ENCODE measurements around the gene PRKAG1.

The PRKAG1 gene

DNA sequence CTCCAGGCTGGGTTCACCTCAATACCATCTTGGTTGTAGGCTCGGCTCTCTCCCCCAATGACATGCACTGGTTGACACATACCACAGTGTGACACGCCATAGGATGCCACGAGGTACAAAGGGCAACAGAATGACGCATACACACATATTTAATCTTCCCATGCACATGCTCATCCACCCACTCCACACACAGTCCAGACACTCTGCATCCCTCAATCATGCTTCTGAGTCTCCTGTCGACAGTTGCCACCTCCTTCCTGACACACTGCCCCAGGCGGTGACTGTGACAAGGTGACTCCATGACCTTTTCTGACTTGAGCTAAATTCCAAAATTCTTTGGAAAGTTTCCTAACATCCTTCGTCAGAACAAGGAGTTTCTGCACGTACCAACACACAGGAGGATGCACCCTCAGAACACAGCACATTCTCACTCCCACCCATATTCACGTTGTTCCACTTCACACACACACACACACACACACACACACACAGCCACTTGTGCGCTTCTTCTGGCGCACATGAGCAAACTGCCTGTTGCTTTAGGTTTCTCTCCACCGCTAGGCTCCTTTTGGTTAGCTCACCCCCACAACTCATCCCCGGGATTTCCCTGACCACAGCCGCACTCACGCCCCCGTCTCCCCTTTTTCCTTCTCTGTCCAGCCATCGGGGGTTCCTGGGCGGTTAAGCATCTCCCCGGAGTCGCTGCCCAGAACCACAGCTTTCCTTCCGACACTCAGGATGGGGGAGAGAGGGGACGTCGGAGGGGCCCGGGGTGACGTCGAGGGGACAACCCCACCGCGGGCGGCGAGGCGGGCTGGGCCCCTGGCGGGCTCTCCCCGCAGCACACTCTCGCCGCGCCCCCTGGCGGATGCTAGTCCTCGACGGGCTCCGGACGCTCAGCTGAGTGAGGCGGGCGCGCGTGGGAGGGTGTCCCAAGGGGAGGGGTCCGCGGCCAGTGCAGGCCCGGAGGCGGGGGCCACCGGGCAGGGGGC is 41.0 kb downstream of the PRKAG1 start (continued):
- TF ChIP-seq, protein P1, sequence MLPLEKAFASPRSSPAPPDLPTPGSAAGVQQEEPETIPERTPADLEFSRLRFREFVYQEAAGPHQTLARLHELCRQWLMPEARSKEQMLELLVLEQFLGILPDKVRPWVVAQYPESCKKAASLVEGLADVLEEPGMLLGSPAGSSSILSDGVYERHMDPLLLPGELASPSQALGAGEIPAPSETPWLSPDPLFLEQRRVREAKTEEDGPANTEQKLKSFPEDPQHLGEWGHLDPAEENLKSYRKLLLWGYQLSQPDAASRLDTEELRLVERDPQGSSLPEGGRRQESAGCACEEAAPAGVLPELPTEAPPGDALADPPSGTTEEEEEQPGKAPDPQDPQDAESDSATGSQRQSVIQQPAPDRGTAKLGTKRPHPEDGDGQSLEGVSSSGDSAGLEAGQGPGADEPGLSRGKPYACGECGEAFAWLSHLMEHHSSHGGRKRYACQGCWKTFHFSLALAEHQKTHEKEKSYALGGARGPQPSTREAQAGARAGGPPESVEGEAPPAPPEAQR (tag by site-specific recombination; IDR thresholded peaks at IDR 0.05), result no peak
- no peak for TF ChIP-seq ZNF830 (tag by site-specific recombination; IDR thresholded peaks at IDR 0.05; ENCODE audit: low read depth)
- TF ChIP-seq KLF16 (tag by site-specific recombination; IDR thresholded peaks at IDR 0.05), result no peak
- no peak for TF ChIP-seq OVOL3 (tag by site-specific recombination; IDR thresholded peaks at IDR 0.05)
- TF ChIP-seq MYNN (tag by site-specific recombination; IDR thresholded peaks at IDR 0.05; ENCODE audit: borderline replicate concordance), result no peak
- TF ChIP-seq, protein P2, sequence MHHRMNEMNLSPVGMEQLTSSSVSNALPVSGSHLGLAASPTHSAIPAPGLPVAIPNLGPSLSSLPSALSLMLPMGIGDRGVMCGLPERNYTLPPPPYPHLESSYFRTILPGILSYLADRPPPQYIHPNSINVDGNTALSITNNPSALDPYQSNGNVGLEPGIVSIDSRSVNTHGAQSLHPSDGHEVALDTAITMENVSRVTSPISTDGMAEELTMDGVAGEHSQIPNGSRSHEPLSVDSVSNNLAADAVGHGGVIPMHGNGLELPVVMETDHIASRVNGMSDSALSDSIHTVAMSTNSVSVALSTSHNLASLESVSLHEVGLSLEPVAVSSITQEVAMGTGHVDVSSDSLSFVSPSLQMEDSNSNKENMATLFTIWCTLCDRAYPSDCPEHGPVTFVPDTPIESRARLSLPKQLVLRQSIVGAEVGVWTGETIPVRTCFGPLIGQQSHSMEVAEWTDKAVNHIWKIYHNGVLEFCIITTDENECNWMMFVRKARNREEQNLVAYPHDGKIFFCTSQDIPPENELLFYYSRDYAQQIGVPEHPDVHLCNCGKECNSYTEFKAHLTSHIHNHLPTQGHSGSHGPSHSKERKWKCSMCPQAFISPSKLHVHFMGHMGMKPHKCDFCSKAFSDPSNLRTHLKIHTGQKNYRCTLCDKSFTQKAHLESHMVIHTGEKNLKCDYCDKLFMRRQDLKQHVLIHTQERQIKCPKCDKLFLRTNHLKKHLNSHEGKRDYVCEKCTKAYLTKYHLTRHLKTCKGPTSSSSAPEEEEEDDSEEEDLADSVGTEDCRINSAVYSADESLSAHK (tag by site-specific recombination; IDR thresholded peaks at IDR 0.05), result no peak
- no peak for TF ChIP-seq ZNF701 (tag by site-specific recombination; IDR thresholded peaks at IDR 0.05)
- no peak for TF ChIP-seq ZNF544 (tag by site-specific recombination; IDR thresholded peaks at IDR 0.05)
- no peak for TF ChIP-seq KLF7 (tag by site-specific recombination; IDR thresholded peaks at IDR 0.05; ENCODE audit: borderline replicate concordance)
- TF ChIP-seq, protein P3, sequence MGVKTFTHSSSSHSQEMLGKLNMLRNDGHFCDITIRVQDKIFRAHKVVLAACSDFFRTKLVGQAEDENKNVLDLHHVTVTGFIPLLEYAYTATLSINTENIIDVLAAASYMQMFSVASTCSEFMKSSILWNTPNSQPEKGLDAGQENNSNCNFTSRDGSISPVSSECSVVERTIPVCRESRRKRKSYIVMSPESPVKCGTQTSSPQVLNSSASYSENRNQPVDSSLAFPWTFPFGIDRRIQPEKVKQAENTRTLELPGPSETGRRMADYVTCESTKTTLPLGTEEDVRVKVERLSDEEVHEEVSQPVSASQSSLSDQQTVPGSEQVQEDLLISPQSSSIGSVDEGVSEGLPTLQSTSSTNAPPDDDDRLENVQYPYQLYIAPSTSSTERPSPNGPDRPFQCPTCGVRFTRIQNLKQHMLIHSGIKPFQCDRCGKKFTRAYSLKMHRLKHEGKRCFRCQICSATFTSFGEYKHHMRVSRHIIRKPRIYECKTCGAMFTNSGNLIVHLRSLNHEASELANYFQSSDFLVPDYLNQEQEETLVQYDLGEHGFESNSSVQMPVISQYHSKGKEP (tag by site-specific recombination; IDR thresholded peaks at IDR 0.05), result no peak
- no peak for TF ChIP-seq ZNF10 (tag by site-specific recombination; IDR thresholded peaks at IDR 0.05)
- peak; percentile 90 for TF ChIP-seq ZNF2 (tag by site-specific recombination; IDR thresholded peaks at IDR 0.05)
- TF ChIP-seq IKZF3 (tag by site-specific recombination; IDR thresholded peaks at IDR 0.05), result no peak
- TF ChIP-seq, protein P4, sequence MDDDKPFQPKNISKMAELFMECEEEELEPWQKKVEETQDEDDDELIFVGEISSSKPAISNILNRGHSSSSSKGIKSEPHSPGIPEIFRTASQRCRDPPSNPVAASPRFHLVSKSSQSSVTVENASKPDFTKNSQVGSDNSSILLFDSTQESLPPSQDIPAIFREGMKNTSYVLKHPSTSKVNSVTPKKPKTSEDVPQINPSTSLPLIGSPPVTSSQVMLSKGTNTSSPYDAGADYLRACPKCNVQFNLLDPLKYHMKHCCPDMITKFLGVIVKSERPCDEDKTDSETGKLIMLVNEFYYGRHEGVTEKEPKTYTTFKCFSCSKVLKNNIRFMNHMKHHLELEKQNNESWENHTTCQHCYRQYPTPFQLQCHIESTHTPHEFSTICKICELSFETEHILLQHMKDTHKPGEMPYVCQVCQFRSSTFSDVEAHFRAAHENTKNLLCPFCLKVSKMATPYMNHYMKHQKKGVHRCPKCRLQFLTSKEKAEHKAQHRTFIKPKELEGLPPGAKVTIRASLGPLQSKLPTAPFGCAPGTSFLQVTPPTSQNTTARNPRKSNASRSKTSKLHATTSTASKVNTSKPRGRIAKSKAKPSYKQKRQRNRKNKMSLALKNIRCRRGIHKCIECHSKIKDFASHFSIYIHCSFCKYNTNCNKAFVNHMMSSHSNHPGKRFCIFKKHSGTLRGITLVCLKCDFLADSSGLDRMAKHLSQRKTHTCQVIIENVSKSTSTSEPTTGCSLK (tag by site-specific recombination; IDR thresholded peaks at IDR 0.05), result no peak
- no peak for TF ChIP-seq ZNF555 (tag by site-specific recombination; conservative IDR thresholded peaks at IDR 0.05)
- no peak for TF ChIP-seq ZNF184 (tag by site-specific recombination; IDR thresholded peaks at IDR 0.05)
- no peak for TF ChIP-seq RBAK (tag by site-specific recombination; IDR thresholded peaks at IDR 0.05)
- no peak for TF ChIP-seq ZFP37 (tag by site-specific recombination; IDR thresholded peaks at IDR 0.05)
- TF ChIP-seq ZNF473 (tag by site-specific recombination; IDR thresholded peaks at IDR 0.05), result no peak
- no peak for TF ChIP-seq ZNF354C (tag by site-specific recombination; IDR thresholded peaks at IDR 0.05; ENCODE audit: borderline replicate concordance, low read depth)
- no peak for TF ChIP-seq ZNF514 (tag by site-specific recombination; IDR thresholded peaks at IDR 0.05)
- TF ChIP-seq, protein P5, sequence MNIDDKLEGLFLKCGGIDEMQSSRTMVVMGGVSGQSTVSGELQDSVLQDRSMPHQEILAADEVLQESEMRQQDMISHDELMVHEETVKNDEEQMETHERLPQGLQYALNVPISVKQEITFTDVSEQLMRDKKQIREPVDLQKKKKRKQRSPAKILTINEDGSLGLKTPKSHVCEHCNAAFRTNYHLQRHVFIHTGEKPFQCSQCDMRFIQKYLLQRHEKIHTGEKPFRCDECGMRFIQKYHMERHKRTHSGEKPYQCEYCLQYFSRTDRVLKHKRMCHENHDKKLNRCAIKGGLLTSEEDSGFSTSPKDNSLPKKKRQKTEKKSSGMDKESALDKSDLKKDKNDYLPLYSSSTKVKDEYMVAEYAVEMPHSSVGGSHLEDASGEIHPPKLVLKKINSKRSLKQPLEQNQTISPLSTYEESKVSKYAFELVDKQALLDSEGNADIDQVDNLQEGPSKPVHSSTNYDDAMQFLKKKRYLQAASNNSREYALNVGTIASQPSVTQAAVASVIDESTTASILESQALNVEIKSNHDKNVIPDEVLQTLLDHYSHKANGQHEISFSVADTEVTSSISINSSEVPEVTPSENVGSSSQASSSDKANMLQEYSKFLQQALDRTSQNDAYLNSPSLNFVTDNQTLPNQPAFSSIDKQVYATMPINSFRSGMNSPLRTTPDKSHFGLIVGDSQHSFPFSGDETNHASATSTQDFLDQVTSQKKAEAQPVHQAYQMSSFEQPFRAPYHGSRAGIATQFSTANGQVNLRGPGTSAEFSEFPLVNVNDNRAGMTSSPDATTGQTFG (tag by site-specific recombination; IDR thresholded peaks at IDR 0.05; ENCODE audit: borderline replicate concordance), result no peak
- no peak for TF ChIP-seq ZNF416 (tag by site-specific recombination; IDR thresholded peaks at IDR 0.05)
- TF ChIP-seq, protein P6, sequence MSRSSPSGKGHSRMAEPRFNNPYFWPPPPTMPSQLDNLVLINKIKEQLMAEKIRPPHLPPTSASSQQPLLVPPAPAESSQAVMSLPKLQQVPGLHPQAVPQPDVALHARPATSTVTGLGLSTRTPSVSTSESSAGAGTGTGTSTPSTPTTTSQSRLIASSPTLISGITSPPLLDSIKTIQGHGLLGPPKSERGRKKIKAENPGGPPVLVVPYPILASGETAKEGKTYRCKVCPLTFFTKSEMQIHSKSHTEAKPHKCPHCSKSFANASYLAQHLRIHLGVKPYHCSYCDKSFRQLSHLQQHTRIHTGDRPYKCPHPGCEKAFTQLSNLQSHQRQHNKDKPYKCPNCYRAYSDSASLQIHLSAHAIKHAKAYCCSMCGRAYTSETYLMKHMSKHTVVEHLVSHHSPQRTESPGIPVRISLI (tag by site-specific recombination; IDR thresholded peaks at IDR 0.05), result no peak
- no peak for TF ChIP-seq ZNF510 (tag by site-specific recombination; IDR thresholded peaks at IDR 0.05; ENCODE audit: insufficient replicate concordance)
- TF ChIP-seq ZNF629 (tag by site-specific recombination; IDR thresholded peaks at IDR 0.05), result 0 out of 2 replicates have a peak, but pooled peaks have one; percentile 25

Data from HEK293 (cell line).